Esophagus squamous epithelium (tissue), 4 donors: ENCODE results near the gene OR13H1.

Experiments used
- CTCF ChIP-seq, 6 experiments: fragments of 450-650 bp in 4 of 6; fragments of 200-600 bp in 2 of 6; sonication (generic) in 2 of 6; IDR thresholded peaks; one replicate each; pipeline ENCODE4 v1.5.1; 2016 to 2019; ENCODE audit warnings: antibody characterized with exemption in 6 of 6, mild to moderate bottlenecking in 4 of 6, moderate library complexity in 4 of 6
- POLR2A ChIP-seq, 4 donors: fragments of 450-650 bp; IDR thresholded peaks; one replicate each; pipeline ENCODE4 v1.6.1; 2017; ENCODE audit warnings: antibody characterized with exemption in 4 of 4, mild to moderate bottlenecking in 4 of 4, moderate library complexity in 3 of 4

- TF ChIP-seq CTCF (IDR thresholded peaks at IDR 0.05) (no peak), POLR2A (IDR thresholded peaks at IDR 0.05) (no peak)
These were observed 27.5 kb downstream of the OR13H1 start for GRCh38 chrX:131571348-131571747.
